Naive B cell (primary cell): ENCODE measurements around the gene PTPRD. TPM values are rescaled to one million over a fixed set of nuclear protein-coding genes. Genes with fewer than 3 reads are reported as not detected.
A peak's percentile ranks its signal among the peaks of the same experiment; 100 is the strongest.

Experiments used
- ATAC-seq, 2 donors: fragments of 150-1000 bp; cut with Tn5 transposase; 2 replicates each; pipeline ENCODE4 v1.10.0; 2021; ENCODE audit warnings: low read depth in 2 of 2, mild to moderate bottlenecking in 2 of 2, moderate library complexity in 2 of 2
- DNase-seq: peaks from one replicate; pipeline ENCODE4 v3.0.0; 2022
- H3K27ac Mint-ChIP-seq, 6 donors: one replicate each; pipeline ENCODE4 v1.8.0; 2020 to 2022; ENCODE audit warnings: mild to moderate bottlenecking in 6 of 6, mixed read lengths in 6 of 6, moderate library complexity in 5 of 6, inconsistent platforms in 2 of 6
- H3K27me3 Mint-ChIP-seq, 3 donors: one replicate each; pipeline ENCODE4 v1.8.0; 2021 to 2022; ENCODE audit warnings: mixed read lengths in 3 of 3, mild to moderate bottlenecking in 1 of 3
- H3K36me3 Mint-ChIP-seq, 2 donors: one replicate each; pipeline ENCODE4 v1.8.0; 2020 to 2022; ENCODE audit warnings: mixed read lengths in 2 of 2, inconsistent platforms in 1 of 2, mild to moderate bottlenecking in 1 of 2
- H3K4me1 Mint-ChIP-seq, 3 donors: one replicate each; pipeline ENCODE4 v1.8.0; 2020 to 2022; ENCODE audit warnings: mixed read lengths in 3 of 3, inconsistent platforms in 1 of 3, mild to moderate bottlenecking in 1 of 3, moderate library complexity in 1 of 3
- H3K4me3 Mint-ChIP-seq, 8 donors: one replicate each; pipeline ENCODE4 v1.8.0; 2020 to 2022; ENCODE audit warnings: mild to moderate bottlenecking in 8 of 8, mixed read lengths in 8 of 8, moderate library complexity in 8 of 8, inconsistent platforms in 2 of 8
- H3K9me3 Mint-ChIP-seq, 7 donors: one replicate each; pipeline ENCODE4 v1.8.0; 2020 to 2022; ENCODE audit warnings: mixed read lengths in 7 of 7, mild to moderate bottlenecking in 5 of 7, inconsistent platforms in 2 of 7, moderate library complexity in 1 of 7
- polyA plus RNA-seq, 6 donors: library from polyadenylated mRNA; unstranded; fragments of 300-500 nt; fragmentation: Illumina TruSeq; gene quantifications; one replicate each; pipeline ENCODE4 v1.2.3, GENCODE V29; 2021; ENCODE audit warnings: low read depth in 6 of 6

PTPRD gene
- polyA plus RNA-seq, 6 donors from 2014 or later: not detected

- Mint-ChIP-seq H3K27me3 (no peaks in the 10 kb centered on the region), H3K9me3 (peaks cover 0 to 4% (median 0%) of the 10 kb centered on the region in 7 donors), H3K4me3 (no peak overlapping the region), H3K4me1 (no peaks in the 10 kb centered on the region), H3K27ac (no peak overlapping the region), H3K36me3 (no peaks in the 10 kb centered on the region)
- ATAC-seq (no peak), DNase-seq (no peak)
Observed at GRCh38 chr9:9257999-9258498, 1354.8 kb downstream of the PTPRD start.

- peaks cover 0 to 7% (median 3%) of the 10 kb centered on the region in 7 donors for H3K9me3 Mint-ChIP-seq
- H3K27ac Mint-ChIP-seq: no peak overlapping the region
- H3K4me1 Mint-ChIP-seq: no peaks in the 10 kb centered on the region
- no peaks in the 10 kb centered on the region for H3K27me3 Mint-ChIP-seq
- no peak overlapping the region for H3K4me3 Mint-ChIP-seq
- DNase-seq (no peak), ATAC-seq (no peak)
- no peaks in the 10 kb centered on the region for H3K36me3 Mint-ChIP-seq
Observed at GRCh38 chr9:9246726-9247125, 1366.1 kb downstream of the PTPRD start.

GRCh38 chr9:9231946-9232345 is 1380.9 kb downstream of the PTPRD start:
- ATAC-seq (no peak), DNase-seq (no peak)
- Mint-ChIP-seq H3K27ac (no peak overlapping the region), H3K36me3 (no peaks in the 10 kb centered on the region), H3K9me3 (peaks cover 2 to 19% (median 13%) of the 10 kb centered on the region in 7 donors), H3K4me3 (no peak overlapping the region), H3K27me3 (no peaks in the 10 kb centered on the region), H3K4me1 (no peaks in the 10 kb centered on the region)

GRCh38 chr9:9229269-9229668 is 1383.5 kb downstream of the PTPRD start:
- Mint-ChIP-seq H3K36me3 (no peaks in the 10 kb centered on the region), H3K27me3 (no peaks in the 10 kb centered on the region), H3K4me3 (no peak overlapping the region), H3K4me1 (no peaks in the 10 kb centered on the region), H3K27ac (peak overlapping the region in 1 of 6 donors; percentile 10), H3K9me3 (peaks cover 0 to 11% (median 9%) of the 10 kb centered on the region in 7 donors)
- ATAC-seq (no peak), DNase-seq (no peak)

- H3K9me3 Mint-ChIP-seq: peaks cover 0 to 2% (median 0%) of the 10 kb centered on the region in 7 donors
- H3K27ac Mint-ChIP-seq: no peak overlapping the region
- no peaks in the 10 kb centered on the region for H3K4me1 Mint-ChIP-seq
- H3K4me3 Mint-ChIP-seq: no peak overlapping the region
- DNase-seq (no peak), ATAC-seq (no peak)
- H3K36me3 Mint-ChIP-seq: no peaks in the 10 kb centered on the region
- H3K27me3 Mint-ChIP-seq: no peaks in the 10 kb centered on the region
Observed at GRCh38 chr9:9223175-9223574, 1389.6 kb downstream of the PTPRD start.

GRCh38 chr9:9222730-9223129 is 1390.1 kb downstream of the PTPRD start:
- no peaks in the 10 kb centered on the region for H3K27me3 Mint-ChIP-seq

GRCh38 chr9:9216934-9217333 is 1395.9 kb downstream of the PTPRD start:
- H3K27me3 Mint-ChIP-seq: no peaks in the 10 kb centered on the region
- ATAC-seq: no peak
- peaks cover 0 to 2% (median 0%) of the 10 kb centered on the region in 7 donors for H3K9me3 Mint-ChIP-seq
- H3K27ac Mint-ChIP-seq: no peak overlapping the region
- DNase-seq: no peak
- no peaks in the 10 kb centered on the region for H3K36me3 Mint-ChIP-seq
- H3K4me3 Mint-ChIP-seq: no peak overlapping the region
- H3K4me1 Mint-ChIP-seq: no peaks in the 10 kb centered on the region

More at GRCh38 chr9:9222730-9223129, 1390.1 kb downstream of the PTPRD start:
- Mint-ChIP-seq H3K4me1 (no peaks in the 10 kb centered on the region), H3K4me3 (no peak overlapping the region), H3K27ac (no peak overlapping the region), H3K36me3 (no peaks in the 10 kb centered on the region), H3K9me3 (peaks cover 0 to 2% (median 0%) of the 10 kb centered on the region in 7 donors)
- DNase-seq: no peak
- no peak for ATAC-seq

GRCh38 chr9:9215050-9215449 is 1397.8 kb downstream of the PTPRD start:
- no peak for ATAC-seq
- H3K36me3 Mint-ChIP-seq: no peaks in the 10 kb centered on the region
- H3K27ac Mint-ChIP-seq: no peak overlapping the region
- no peak overlapping the region for H3K4me3 Mint-ChIP-seq
- DNase-seq: no peak
- no peaks in the 10 kb centered on the region for H3K27me3 Mint-ChIP-seq
- H3K9me3 Mint-ChIP-seq: no peaks in the 10 kb centered on the region
- H3K4me1 Mint-ChIP-seq: no peaks in the 10 kb centered on the region

- H3K4me1 Mint-ChIP-seq: no peaks in the 10 kb centered on the region
- DNase-seq: no peak
- H3K9me3 Mint-ChIP-seq: no peaks in the 10 kb centered on the region
- H3K36me3 Mint-ChIP-seq: no peaks in the 10 kb centered on the region
- no peak overlapping the region for H3K4me3 Mint-ChIP-seq
- H3K27me3 Mint-ChIP-seq: no peaks in the 10 kb centered on the region
- ATAC-seq: no peak
- H3K27ac Mint-ChIP-seq: no peak overlapping the region
Observed at GRCh38 chr9:9214066-9214465, 1398.7 kb downstream of the PTPRD start.

GRCh38 chr9:9212963-9213362 is 1399.8 kb downstream of the PTPRD start:
- H3K27ac Mint-ChIP-seq: no peak overlapping the region
- no peak for ATAC-seq

GRCh38 chr9:9202276-9202675 is 1410.5 kb downstream of the PTPRD start:
- no peak for ATAC-seq
- no peaks in the 10 kb centered on the region for H3K36me3 Mint-ChIP-seq
- H3K4me3 Mint-ChIP-seq: no peak overlapping the region
- H3K9me3 Mint-ChIP-seq: peaks cover 0 to 7% (median 0%) of the 10 kb centered on the region in 7 donors
- no peak overlapping the region for H3K27ac Mint-ChIP-seq
- no peaks in the 10 kb centered on the region for H3K27me3 Mint-ChIP-seq
- H3K4me1 Mint-ChIP-seq: no peaks in the 10 kb centered on the region
- no peak for DNase-seq

More at GRCh38 chr9:9212963-9213362, 1399.8 kb downstream of the PTPRD start:
- H3K4me1 Mint-ChIP-seq: no peaks in the 10 kb centered on the region
- H3K4me3 Mint-ChIP-seq: no peak overlapping the region
- H3K27me3 Mint-ChIP-seq: no peaks in the 10 kb centered on the region
- DNase-seq: no peak
- no peaks in the 10 kb centered on the region for H3K9me3 Mint-ChIP-seq
- no peaks in the 10 kb centered on the region for H3K36me3 Mint-ChIP-seq

GRCh38 chr9:9186086-9186485 is 1426.7 kb downstream of the PTPRD start:
- no peak for ATAC-seq
- H3K4me3 Mint-ChIP-seq: no peak overlapping the region

GRCh38 chr9:9182431-9182830 is 1430.4 kb downstream of the PTPRD start:
- H3K4me3 Mint-ChIP-seq: no peak overlapping the region

More at GRCh38 chr9:9186086-9186485, 1426.7 kb downstream of the PTPRD start:
- H3K9me3 Mint-ChIP-seq: peaks cover 0 to 2% (median 0%) of the 10 kb centered on the region in 7 donors
- H3K27ac Mint-ChIP-seq: no peak overlapping the region
- no peaks in the 10 kb centered on the region for H3K27me3 Mint-ChIP-seq
- H3K36me3 Mint-ChIP-seq: no peaks in the 10 kb centered on the region
- no peaks in the 10 kb centered on the region for H3K4me1 Mint-ChIP-seq
- DNase-seq: no peak

GRCh38 chr9:9177081-9177480 is 1435.7 kb downstream of the PTPRD start:
- no peak overlapping the region for H3K4me3 Mint-ChIP-seq
- no peaks in the 10 kb centered on the region for H3K36me3 Mint-ChIP-seq
- peaks cover 0 to 7% (median 0%) of the 10 kb centered on the region in 7 donors for H3K9me3 Mint-ChIP-seq
- H3K4me1 Mint-ChIP-seq: no peaks in the 10 kb centered on the region
- H3K27ac Mint-ChIP-seq: no peak overlapping the region
- no peak for DNase-seq
- ATAC-seq: no peak
- no peaks in the 10 kb centered on the region for H3K27me3 Mint-ChIP-seq

More at GRCh38 chr9:9182431-9182830, 1430.4 kb downstream of the PTPRD start:
- ATAC-seq (no peak), DNase-seq (no peak)
- no peaks in the 10 kb centered on the region for H3K4me1 Mint-ChIP-seq
- H3K27me3 Mint-ChIP-seq: no peaks in the 10 kb centered on the region
- H3K27ac Mint-ChIP-seq: no peak overlapping the region
- no peaks in the 10 kb centered on the region for H3K36me3 Mint-ChIP-seq
- peaks cover 0 to 5% (median 0%) of the 10 kb centered on the region in 7 donors for H3K9me3 Mint-ChIP-seq

GRCh38 chr9:9174358-9174757 is 1438.4 kb downstream of the PTPRD start:
- DNase-seq (no peak), ATAC-seq (no peak)
- Mint-ChIP-seq H3K9me3 (peaks cover 0 to 5% (median 0%) of the 10 kb centered on the region in 7 donors), H3K4me3 (no peak overlapping the region), H3K27me3 (no peaks in the 10 kb centered on the region), H3K4me1 (no peaks in the 10 kb centered on the region), H3K36me3 (no peaks in the 10 kb centered on the region), H3K27ac (no peak overlapping the region)
